K562 (cell line): Measurements from ENCODE around the gene SLFN5. TPM values are rescaled to one million over a fixed set of nuclear protein-coding genes. Genes with fewer than 3 reads are reported as not detected.

Experiments used
- ATAC-seq: fragments of 200-7000 bp; cut with Tn5 transposase; 3 replicates; pipeline ENCODE4 v1.9.1; 2020; ENCODE audit warnings: moderate library complexity
- BruUV-seq: library from RNA; stranded (reverse); fragments of 400-500 nt; replicated peaks from 2 replicates; lab custom pipeline; 2021; lab: Mats Ljungman, UMichigan
- CTCF ChIA-PET: fragments of 300-600 bp; formaldehyde crosslinking; extraction: SDS; loops from one replicate; lab custom pipeline; 2021; ENCODE audit warnings: low intra/inter-chr PET ratio; lab: Yijun Ruan, JAX
- POLR2A ChIA-PET: fragments of 300-600, 350-650 bp; sonication (Branson Sonifier 250); formaldehyde crosslinking; extraction: SDS; loops from one replicate; lab custom pipeline; 2021; ENCODE audit warnings: antibody characterized with exemption, inconsistent platforms; lab: Yijun Ruan, JAX
- DNase-seq, 4 experiments: peaks; one replicate each; pipeline versions ENCODE4 v3.0.0 to v3.0.0-alpha.2; 2011 to 2018; ENCODE audit warnings: low spot score in 3 of 4, mixed read lengths in 3 of 4; ENCODE audit errors: extremely low read depth in 1 of 4
- FAIRE-seq: peaks from 2 replicates; lab custom pipeline; 2011; peaks lifted over from hg19 to GRCh38; lab: Jason Lieb, UNC
- H2AFZ ChIP-seq: 2 replicates; pipeline ENCODE4 v1.6.0; 2011; ENCODE audit warnings: low read depth, low read length, control low read depth, inconsistent platforms
- H3K27ac ChIP-seq: fragments of 200-600 bp; 3 replicates; pipeline ENCODE4 v1.8.0; 2011; ENCODE audit warnings: low read depth, mild to moderate bottlenecking, control low read depth, inconsistent platforms, low read length, moderate library complexity, mixed read lengths; ENCODE audit errors: extremely low read depth
- H3K27me3 ChIP-seq, 2 experiments: fragments of 300-600 bp in 1 of 2; 2 replicates in 1 of 2; 3 replicates in 1 of 2; pipeline versions ENCODE4 v1.6.0 to v1.8.0; 2011; ENCODE audit warnings: inconsistent platforms in 2 of 2, low read length in 2 of 2, mild to moderate bottlenecking in 1 of 2, mixed read lengths in 1 of 2, moderate library complexity in 1 of 2; ENCODE audit not compliant: control insufficient read depth in 2 of 2, insufficient read depth in 2 of 2
- H3K36me3 ChIP-seq: fragments of 300-600 bp; 3 replicates; pipeline ENCODE4 v1.8.0; 2011; ENCODE audit warnings: mild to moderate bottlenecking, low read length, inconsistent platforms; ENCODE audit not compliant: control insufficient read depth, insufficient read depth
- H3K4me1 ChIP-seq, 2 experiments: fragments of 200-600 bp in 1 of 2; replicated peaks in 1 of 2; 2 replicates in 1 of 2; 3 replicates in 1 of 2; pipeline versions ENCODE4 v1.5.1 to v1.8.0; 2011; ENCODE audit warnings: inconsistent platforms in 2 of 2, low read length in 2 of 2, mild to moderate bottlenecking in 1 of 2, mixed read lengths in 1 of 2, moderate library complexity in 1 of 2; ENCODE audit not compliant: control insufficient read depth in 2 of 2, insufficient read depth in 2 of 2
- H3K4me2 ChIP-seq: 2 replicates; pipeline ENCODE4 v1.6.1; 2011; ENCODE audit warnings: low read length, control low read depth, inconsistent platforms, mixed read lengths; ENCODE audit not compliant: insufficient read depth
- H3K4me3 ChIP-seq: fragments of 200-600 bp; sonication (generic), shearing (Covaris generic); 2 replicates; pipeline ENCODE4 v1.5.1; 2016; ENCODE audit warnings: control low read depth, inconsistent platforms
- H3K79me2 ChIP-seq: fragments of 200-600 bp; 3 replicates; pipeline ENCODE4 v1.8.0; 2011; ENCODE audit warnings: low read length, inconsistent platforms; ENCODE audit not compliant: control insufficient read depth, insufficient read depth
- H3K9ac ChIP-seq, 2 experiments: 2 replicates each; pipeline versions ENCODE4 v1.6.0 to v1.6.1; 2011; ENCODE audit warnings: low read depth in 2 of 2, low read length in 2 of 2, control low read depth in 1 of 2, inconsistent platforms in 1 of 2, mild to moderate bottlenecking in 1 of 2, mixed read lengths in 1 of 2; ENCODE audit not compliant: insufficient read depth in 1 of 2
- H3K9me1 ChIP-seq: one replicate; pipeline ENCODE4 v1.6.0; 2011; ENCODE audit warnings: inconsistent platforms, mild to moderate bottlenecking, low read length, moderate library complexity; ENCODE audit not compliant: control insufficient read depth, insufficient read depth
- H3K9me3 ChIP-seq: replicated peaks from 2 replicates; pipeline ENCODE4 v1.5.1; 2011; ENCODE audit warnings: low read depth, low read length, inconsistent platforms; ENCODE audit not compliant: control insufficient read depth, insufficient read depth
- H4K20me1 ChIP-seq: replicated peaks from 2 replicates; pipeline ENCODE4 v1.6.1; 2011; ENCODE audit warnings: low read length, inconsistent platforms, mixed read lengths; ENCODE audit not compliant: control insufficient read depth, insufficient read depth
- FOS ChIP-seq: IDR thresholded peaks from 3 replicates; pipeline ENCODE4 v1.6.1; 2011; ENCODE audit not compliant: insufficient read length; ENCODE audit errors: extremely low read depth
- SPI1 ChIP-seq: IDR thresholded peaks from 2 replicates; pipeline ENCODE4 v1.6.1; 2011; ENCODE audit warnings: low read depth, low read length, control low read depth, borderline replicate concordance
- ZBTB11 ChIP-seq, 3 experiments: fragments of 200-800 bp in 1 of 3; fragments of 250-450 bp in 1 of 3; fragments of 450-650 bp in 1 of 3; sonication (Bioruptor Pico) in 1 of 3; sonication (Bioruptor generic) in 1 of 3; formaldehyde crosslinking in 1 of 3; IDR thresholded peaks; 2 replicates each; pipeline versions ENCODE4 v1.6.1 to v1.8.0; 2016 to 2022; ENCODE audit warnings: mild to moderate bottlenecking in 2 of 3, missing genetic modification characterization in 2 of 3, missing compliant biosample characterization in 1 of 3, moderate library complexity in 1 of 3
- ZBTB2 ChIP-seq: fragments of 450-650 bp; IDR thresholded peaks from 2 replicates; pipeline ENCODE4 v1.6.1; 2016; ENCODE audit warnings: antibody characterized with exemption
- ZNF449 ChIP-seq: fragments of 250-450 bp; sonication (Bioruptor Pico); IDR thresholded peaks from 2 replicates; pipeline ENCODE4 v1.8.0; 2022; ENCODE audit warnings: moderate library complexity, mild to moderate bottlenecking, inconsistent platforms
- WGBS: fragments of 100-300 bp; shearing (Covaris generic); methylation state at CpG from one replicate; pipeline ENCODE4 v1.1.6; 2016; ENCODE audit warnings: low coverage, mixed read lengths; ENCODE audit not compliant: insufficient coverage; ENCODE audit errors: missing lambda C conversion rate; 5-methylcytosine and 5-hydroxymethylcytosine counted together
- in situ Hi-C: fragments of 300-500 bp; cut with MboI; formaldehyde crosslinking; loops from 4 replicates; pipeline ENCODE4 v1.15.0; 2018; ENCODE audit warnings: inconsistent platforms, mixed read lengths
- intact Hi-C: fragments of 100-400 bp; cut with micrococcal nuclease; formaldehyde crosslinking; loops from 2 replicates; pipeline ENCODE4 v1.14.2; 2022
- polyA plus RNA-seq, 8 experiments: library from polyadenylated mRNA; depleted of rRNA in 4 of 8; stranded (reverse) in 5 of 8; unstranded in 3 of 8; fragments of >200 nt; fragmentation: Nextera tagmentation in 2 of 8; fragmentation: Illumina TruSeq in 1 of 8; extraction: Ambion mirVana in 2 of 8; extraction: Trizol in 1 of 8; gene quantifications; 2 replicates each; pipeline versions ENCODE4 v1.2.1 to v1.2.3, GENCODE V29; 2011 to 2014; ENCODE audit warnings: inconsistent platforms in 1 of 8, missing spikeins in 1 of 8
- total RNA-seq, 7 experiments: library from RNA; depleted of rRNA in 6 of 7; stranded (reverse); fragments of >200 nt in 6 of 7; fragmentation: Illumina TruSeq in 2 of 7; extraction: Trizol in 2 of 7; gene quantifications; 2 replicates each; pipeline versions ENCODE4 v1.2.1 to v1.2.3, GENCODE V29; 2011 to 2021; ENCODE audit warnings: low replicate concordance in 1 of 7

SLFN5 gene
- total and polyA plus RNA-seq, 9 of the 15 experiments (the other 6 are each of a cell fraction or from before 2014, with no cell fraction given): under 0.01 to 0.18 (median 0.04) TPM; not detected in 1

GRCh38 chr17:35291802-35292201 lies 48.9 kb downstream of the SLFN5 start (continued):
- no peak for TF ChIP-seq SPI1
- no peak for TF ChIP-seq ZNF449 (CRISPR knock-in tag)
- TF ChIP-seq ZBTB2: no peak

GRCh38 chr17:35293151-35293847 lies 50.4 kb downstream of the SLFN5 start:
- BruUV-seq: no TSS peak
- DNase-seq (no peak), ATAC-seq (no peak), FAIRE-seq (no peak)
- Histone ChIP-seq H3K9ac (no peak overlapping the region), H3K27me3 (no peaks in the 10 kb centered on the region; a peak in 2 of 5 replicates), H3K27ac (no peak overlapping the region), H2AFZ (no peak overlapping the region), H3K4me1 (no peaks in the 10 kb centered on the region), H3K4me2 (no peak overlapping the region), H3K9me3 (0 out of 2 replicates have a peak, but pooled peaks cover 2% of the 10 kb centered on the region), H3K79me2 (no peaks in the 10 kb centered on the region), H3K4me3 (no peak overlapping the region), H4K20me1 (no peaks in the 10 kb centered on the region), H3K9me1 (no peaks in the 10 kb centered on the region), H3K36me3 (no peaks in the 10 kb centered on the region)
- TF ChIP-seq SPI1 (peak; percentile 53; the same call in 1 of the 2 replicates), ZBTB11 (CRISPR knock-in tag; IDR thresholded peaks at IDR 0.05) (no peak), FOS (no peak)
- in situ Hi-C loops (no loop called here), intact Hi-C loops (no loop called here)
- ChIA-PET POLR2A (no interaction called here), CTCF (no interaction called here)
- WGBS: 0% methylated on average over 1 of the region's 1 CpG
